AG09319 (cell line): ENCODE data around the gene FADS6.

Experiments
- DNase-seq: peaks from one replicate; pipeline ENCODE4 v3.0.0-alpha.2; 2010; ENCODE audit warnings: low read depth; ENCODE audit errors: extremely low read depth
- TF ChIP-seq, protein P1 (sequence below): IDR thresholded peaks from 2 replicates; pipeline ENCODE4 v1.5.1; 2011; ENCODE audit warnings: low read depth, mild to moderate bottlenecking, inconsistent platforms, low read length, moderate library complexity

Gene FADS6

DNA sequence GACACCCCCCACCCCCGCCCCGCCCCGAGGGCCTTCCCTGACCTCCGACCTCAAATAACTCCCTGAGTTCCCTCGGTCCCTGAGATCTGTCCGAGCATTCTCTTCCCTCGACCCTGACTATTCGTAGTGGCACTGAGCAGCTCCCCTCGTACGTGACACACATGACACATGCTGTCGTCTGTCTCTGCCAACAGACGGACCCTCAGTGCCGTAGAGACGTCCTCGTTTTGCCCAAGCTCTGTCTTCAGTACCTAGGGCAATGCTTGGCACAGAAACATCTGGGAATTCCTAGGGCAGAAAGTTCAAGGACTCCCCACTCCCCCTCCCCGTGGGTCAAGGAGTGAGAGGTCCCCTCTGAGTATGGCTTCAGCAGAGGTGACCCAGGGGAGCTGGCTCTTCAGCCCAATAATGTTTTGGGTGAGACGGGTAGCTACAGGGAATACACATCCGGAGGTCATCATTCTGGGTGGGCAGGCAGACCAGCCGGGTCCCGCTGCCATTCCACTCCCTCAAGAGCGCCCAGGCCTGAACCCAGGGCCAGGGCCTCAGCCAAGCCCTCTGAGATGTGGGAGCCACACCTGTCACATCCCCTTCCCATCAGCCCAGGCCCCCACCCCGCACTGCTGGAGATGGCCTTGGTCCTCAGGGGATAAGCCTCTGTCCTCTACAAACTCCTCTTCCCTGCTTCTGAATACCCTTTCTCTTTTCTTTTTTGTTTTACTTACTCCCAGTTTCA, 671 bp upstream of the FADS6 start:
- TF ChIP-seq, protein P1, sequence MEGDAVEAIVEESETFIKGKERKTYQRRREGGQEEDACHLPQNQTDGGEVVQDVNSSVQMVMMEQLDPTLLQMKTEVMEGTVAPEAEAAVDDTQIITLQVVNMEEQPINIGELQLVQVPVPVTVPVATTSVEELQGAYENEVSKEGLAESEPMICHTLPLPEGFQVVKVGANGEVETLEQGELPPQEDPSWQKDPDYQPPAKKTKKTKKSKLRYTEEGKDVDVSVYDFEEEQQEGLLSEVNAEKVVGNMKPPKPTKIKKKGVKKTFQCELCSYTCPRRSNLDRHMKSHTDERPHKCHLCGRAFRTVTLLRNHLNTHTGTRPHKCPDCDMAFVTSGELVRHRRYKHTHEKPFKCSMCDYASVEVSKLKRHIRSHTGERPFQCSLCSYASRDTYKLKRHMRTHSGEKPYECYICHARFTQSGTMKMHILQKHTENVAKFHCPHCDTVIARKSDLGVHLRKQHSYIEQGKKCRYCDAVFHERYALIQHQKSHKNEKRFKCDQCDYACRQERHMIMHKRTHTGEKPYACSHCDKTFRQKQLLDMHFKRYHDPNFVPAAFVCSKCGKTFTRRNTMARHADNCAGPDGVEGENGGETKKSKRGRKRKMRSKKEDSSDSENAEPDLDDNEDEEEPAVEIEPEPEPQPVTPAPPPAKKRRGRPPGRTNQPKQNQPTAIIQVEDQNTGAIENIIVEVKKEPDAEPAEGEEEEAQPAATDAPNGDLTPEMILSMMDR, result no peak
- no peak for DNase-seq

DNA sequence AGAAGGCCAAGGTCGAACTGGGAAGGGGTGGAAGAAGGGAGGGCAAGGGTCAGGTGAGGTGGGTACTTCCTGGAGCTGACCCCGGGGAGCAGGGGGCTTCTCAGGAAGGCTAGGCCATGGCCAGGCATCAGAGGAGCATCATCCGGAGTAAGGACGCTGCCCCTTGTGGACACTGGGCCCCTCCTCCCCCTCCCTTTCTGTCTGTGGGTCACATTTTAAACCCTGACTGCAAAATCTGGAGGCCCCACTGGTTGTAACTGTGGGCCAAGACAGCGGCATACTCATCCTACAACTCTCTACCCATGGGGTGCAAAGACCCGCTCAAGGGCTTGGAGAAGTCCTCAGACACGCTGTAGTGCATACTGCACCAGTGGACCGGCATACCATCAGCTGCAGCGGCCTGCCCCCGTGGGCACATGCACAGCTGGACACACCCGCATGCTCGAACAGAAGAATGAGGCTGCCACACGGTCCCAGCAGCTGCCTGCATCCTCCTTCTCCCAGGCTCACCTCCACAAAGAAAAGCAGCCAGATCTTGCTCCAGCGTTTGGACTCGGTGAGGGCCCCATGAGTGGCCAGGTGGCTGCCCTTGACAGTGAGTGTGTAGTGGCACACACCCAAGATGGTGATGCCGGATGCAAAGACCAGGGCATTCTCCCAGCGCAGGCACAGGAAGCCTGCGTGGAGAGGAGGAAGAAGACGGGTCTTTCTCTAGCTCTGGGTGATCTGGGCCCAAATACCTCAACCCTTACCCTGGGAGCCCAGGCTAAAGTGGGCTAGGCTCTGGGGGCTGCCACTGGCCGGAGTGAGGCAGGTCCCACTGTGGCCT, 1.2 kb downstream of the FADS6 start:
- DNase-seq, result no peak
- TF ChIP-seq, protein P1, result no peak

DNA sequence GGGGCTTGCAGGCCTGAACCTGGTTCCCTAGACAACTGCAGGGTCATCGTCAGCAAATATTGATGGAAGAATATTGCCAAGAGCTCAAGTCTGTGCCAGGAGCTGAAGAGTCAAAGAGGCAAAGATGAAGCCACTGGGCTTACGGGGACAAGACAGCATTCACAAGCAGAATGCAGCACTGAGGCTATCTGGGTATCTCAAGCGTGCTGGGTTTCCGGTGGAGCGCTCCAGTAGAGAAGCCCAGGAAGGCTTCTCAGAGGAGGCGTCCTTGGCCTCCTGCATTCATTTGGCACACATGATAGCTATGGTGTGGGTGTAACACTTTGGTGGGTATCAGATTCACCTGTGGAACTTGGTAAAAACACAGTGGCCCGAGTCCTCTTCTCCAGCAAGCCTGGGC, 2.9 kb downstream of the FADS6 start:
- TF ChIP-seq, protein P1, result no peak
- DNase-seq, result no peak

DNA sequence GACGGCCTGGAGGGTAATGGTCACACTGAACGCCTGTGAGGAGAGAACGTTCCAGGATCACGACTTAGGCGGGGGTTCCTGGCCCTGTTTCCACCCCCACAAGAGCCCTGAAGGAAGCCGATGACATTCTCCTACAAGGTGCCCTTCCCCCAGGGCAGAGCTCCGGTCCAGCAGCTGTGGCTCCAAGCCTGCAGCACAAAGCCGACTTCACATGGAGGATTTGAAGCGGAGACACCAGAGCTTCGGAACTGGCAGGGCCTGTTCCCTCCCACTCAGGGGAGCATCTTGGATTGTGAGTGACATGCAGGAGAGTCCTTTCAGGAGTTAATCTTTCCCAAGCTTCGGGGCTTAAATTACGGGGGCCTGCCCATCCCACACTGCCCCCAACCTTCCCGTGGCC, 5.0 kb downstream of the FADS6 start:
- no peak for DNase-seq
- TF ChIP-seq, protein P1, result no peak

DNA sequence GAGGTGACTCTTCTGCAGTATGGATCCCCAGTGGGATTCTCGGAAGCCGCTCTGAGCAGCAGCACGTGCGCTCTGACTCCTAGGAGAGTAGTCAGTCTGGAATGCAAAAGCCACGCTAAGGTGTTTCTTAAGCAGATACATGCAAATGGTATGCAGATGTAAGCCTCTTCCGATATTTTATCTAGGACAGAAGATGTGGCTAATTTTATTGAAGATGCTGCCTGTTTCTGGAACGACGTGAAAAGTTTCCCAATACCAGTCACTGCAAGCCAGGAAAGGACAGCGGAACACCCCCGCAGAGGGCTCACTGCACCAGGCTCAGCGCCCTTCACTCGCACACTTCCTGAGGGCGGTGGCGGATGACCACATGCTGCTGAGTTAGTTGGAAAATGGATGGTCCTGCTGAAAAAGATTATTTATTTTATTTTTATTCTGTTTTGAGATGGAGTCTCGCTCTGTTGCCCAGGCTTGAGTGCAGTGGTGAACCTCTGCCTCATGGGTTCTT, 10.1 kb downstream of the FADS6 start:
- TF ChIP-seq, protein P1, result no peak
- DNase-seq, result no peak

DNA sequence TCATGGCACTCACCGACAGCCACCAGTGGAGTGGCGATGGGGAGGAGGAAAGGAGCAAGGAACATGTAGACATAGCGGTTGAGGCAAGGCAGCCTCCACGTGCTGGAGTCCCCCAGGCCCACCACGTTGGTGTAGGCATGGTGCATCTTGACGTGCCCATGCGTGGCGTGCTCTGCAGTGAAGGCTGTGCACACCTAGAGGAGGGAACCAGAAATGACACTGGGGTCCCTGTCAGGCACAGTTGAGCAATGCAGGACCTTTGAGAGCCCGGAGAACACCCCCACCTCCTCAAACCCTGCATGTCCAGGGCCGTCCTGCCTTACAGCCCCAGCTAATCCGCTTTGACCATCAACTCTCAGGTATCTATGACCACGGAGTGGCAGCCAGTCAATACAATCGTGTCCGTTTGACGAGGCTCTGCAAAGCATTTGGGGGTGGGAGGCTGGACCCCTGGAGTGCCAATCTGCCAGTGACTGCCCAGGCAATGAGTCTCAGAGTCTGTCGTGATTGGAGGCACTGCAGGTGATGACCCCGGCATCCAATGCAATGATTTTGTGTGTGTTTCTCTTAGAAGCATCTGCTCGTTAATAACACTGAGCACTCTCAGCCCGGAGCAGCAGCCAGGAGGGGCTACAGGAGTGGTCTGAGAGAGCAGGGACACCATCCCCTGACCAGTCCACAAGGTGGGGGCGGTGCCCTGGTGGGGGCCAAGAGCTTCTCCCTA, 10.8 kb downstream of the FADS6 start:
- no peak for DNase-seq
- TF ChIP-seq, protein P1, result no peak
